HCT116 (cell line): Measurements from ENCODE around the gene ARL8B. TPM values are rescaled to one million over a fixed set of nuclear protein-coding genes. Genes with fewer than 3 reads are reported as not detected.

Source experiments
- ATAC-seq: fragments of 200-7000 bp; cut with Tn5 transposase; 2 replicates; pipeline ENCODE4 v1.9.1; 2020; ENCODE audit warnings: mild to moderate bottlenecking, moderate library complexity
- BruUV-seq: library from RNA; stranded (reverse); fragments of 400-500 nt; replicated peaks from 2 replicates; lab custom pipeline; 2021; lab: Mats Ljungman, UMichigan
- CTCF ChIA-PET: fragments of 300-600 bp; sonication (Branson Sonifier 250); formaldehyde crosslinking; loops from one replicate; lab custom pipeline; 2021; ENCODE audit warnings: antibody characterized with exemption; lab: Charles Lee
- POLR2A ChIA-PET: fragments of 300-600, 350-600 bp; sonication (Branson Sonifier 250); formaldehyde crosslinking; loops from one replicate; lab custom pipeline; 2021; ENCODE audit warnings: antibody characterized with exemption; lab: Charles Lee
- RAD21 ChIA-PET, 2 experiments: fragments of 300-600 bp; sonication (Branson Sonifier 250); formaldehyde crosslinking; loops; one replicate each; lab custom pipeline; 2023; ENCODE audit warnings: low total read pairs in 2 of 2; ENCODE audit not compliant: uncharacterized antibody in 2 of 2, unreplicated experiment in 2 of 2, low non-redundant PET in 1 of 2; lab: Charles Lee
- DNase-seq: peaks from one replicate; pipeline ENCODE4 v3.0.0-alpha.2; 2010; ENCODE audit warnings: low read depth, low spot score
- H2AFZ ChIP-seq: fragments of 200-600 bp; shearing (Covaris generic), sonication (generic); 2 replicates; pipeline ENCODE4 v1.6.1; 2017; ENCODE audit warnings: low read depth, mixed run types, mixed read lengths, antibody characterized with exemption, low read length; ENCODE audit not compliant: poor library complexity, severe bottlenecking
- H3K27ac ChIP-seq: 2 replicates; pipeline ENCODE4 v1.5.1; 2012; ENCODE audit warnings: low read depth, low read length
- H3K27me3 ChIP-seq: fragments of 200-600 bp; sonication (generic); 2 replicates; pipeline ENCODE4 v1.6.1; 2016; ENCODE audit warnings: mixed run types, low read length, mixed read lengths; ENCODE audit not compliant: insufficient read depth
- H3K36me3 ChIP-seq, 2 experiments: fragments of 200-500 bp in 1 of 2; fragments of 200-600 bp in 1 of 2; sonication (Bioruptor generic) in 1 of 2; sonication (generic) in 1 of 2; 2 replicates each; pipeline versions ENCODE4 v1.5.1 to v1.6.1; 2014 to 2016; ENCODE audit warnings: low read length in 2 of 2, inconsistent platforms in 1 of 2, mixed read lengths in 1 of 2, mixed run types in 1 of 2; ENCODE audit not compliant: insufficient read depth in 2 of 2, control insufficient read depth in 1 of 2
- H3K4me1 ChIP-seq, 2 experiments: fragments of 200-600 bp in 1 of 2; sonication (generic) in 1 of 2; 2 replicates each; pipeline versions ENCODE4 v1.5.1 to v1.6.1; 2012 to 2017; ENCODE audit warnings: low read length in 2 of 2, inconsistent platforms in 1 of 2, mild to moderate bottlenecking in 1 of 2, mixed read lengths in 1 of 2, mixed run types in 1 of 2, moderate library complexity in 1 of 2; ENCODE audit not compliant: insufficient read depth in 2 of 2, control insufficient read depth in 1 of 2
- H3K4me2 ChIP-seq: fragments of 200-600 bp; sonication (generic); 2 replicates; pipeline ENCODE4 v1.6.1; 2017; ENCODE audit warnings: mixed run types, low read length, mixed read lengths
- H3K4me3 ChIP-seq, 2 experiments: fragments of 200-600 bp in 1 of 2; sonication (generic) in 1 of 2; replicated peaks in 1 of 2; 2 replicates each; pipeline ENCODE4 v1.5.1; 2011 to 2016; ENCODE audit warnings: low read length in 2 of 2, control low read depth in 1 of 2, low read depth in 1 of 2, mild to moderate bottlenecking in 1 of 2, mixed read lengths in 1 of 2, mixed run types in 1 of 2
- H3K79me2 ChIP-seq: fragments of 200-600 bp; sonication (generic); 2 replicates; pipeline ENCODE4 v1.6.1; 2017; ENCODE audit warnings: mild to moderate bottlenecking, mixed run types, low read length, moderate library complexity, mixed read lengths; ENCODE audit not compliant: insufficient read depth
- H3K9ac ChIP-seq: fragments of 200-600 bp; sonication (generic); 2 replicates; pipeline ENCODE4 v1.6.1; 2016; ENCODE audit warnings: low read length, mixed read lengths
- H3K9me2 ChIP-seq: fragments of 200-600 bp; sonication (generic), shearing (Covaris generic); 2 replicates; pipeline ENCODE4 v1.6.1; 2017; ENCODE audit warnings: mixed run types, mild to moderate bottlenecking, moderate library complexity; ENCODE audit not compliant: insufficient read depth
- H3K9me3 ChIP-seq, 2 experiments: fragments of 200-500 bp in 1 of 2; fragments of 200-600 bp in 1 of 2; sonication (Bioruptor generic) in 1 of 2; sonication (generic) in 1 of 2; 2 replicates each; pipeline ENCODE4 v1.6.1; 2014 to 2017; ENCODE audit warnings: low read length in 2 of 2, mixed read lengths in 2 of 2, inconsistent platforms in 1 of 2, low read depth in 1 of 2, mild to moderate bottlenecking in 1 of 2, mixed run types in 1 of 2, moderate library complexity in 1 of 2; ENCODE audit not compliant: control insufficient read depth in 1 of 2, insufficient read depth in 1 of 2
- H4K20me1 ChIP-seq: fragments of 200-600 bp; sonication (generic), shearing (Covaris generic); 2 replicates; pipeline ENCODE4 v1.6.1; 2017; ENCODE audit warnings: mixed run types, mild to moderate bottlenecking, moderate library complexity; ENCODE audit not compliant: insufficient read depth
- ATF3 ChIP-seq: IDR thresholded peaks from 2 replicates; pipeline ENCODE4 v1.6.1; 2012
- EZH2 ChIP-seq: fragments of 200-600 bp; sonication (generic); IDR thresholded peaks from 2 replicates; pipeline ENCODE4 v1.6.1; 2017; ENCODE audit warnings: antibody characterized with exemption, mixed run types
- EZH2phosphoT487 ChIP-seq: fragments of 200-600 bp; IDR thresholded peaks from 2 replicates; pipeline ENCODE4 v1.6.1; 2018; ENCODE audit warnings: antibody characterized with exemption, borderline replicate concordance
- FOSL1 ChIP-seq: IDR thresholded peaks from 2 replicates; pipeline ENCODE4 v1.6.1; 2012; ENCODE audit warnings: low read depth
- MAX ChIP-seq: IDR thresholded peaks from 2 replicates; pipeline ENCODE4 v1.6.1; 2012
- REST ChIP-seq: IDR thresholded peaks from 2 replicates; pipeline ENCODE4 v1.6.1; 2012; ENCODE audit warnings: low read depth
- SIN3A ChIP-seq: IDR thresholded peaks from 2 replicates; pipeline ENCODE4 v1.6.1; 2012; ENCODE audit warnings: low read depth
- TCF7L2 ChIP-seq: IDR thresholded peaks from 2 replicates; pipeline ENCODE4 v1.7.0; 2011; ENCODE audit warnings: borderline replicate concordance, inconsistent platforms; ENCODE audit not compliant: insufficient read depth, insufficient read length; ENCODE audit errors: extremely low read depth
- YY1 ChIP-seq: IDR thresholded peaks from 2 replicates; pipeline ENCODE4 v1.6.1; 2011; ENCODE audit warnings: low read length, low read depth, moderate library complexity, mild to moderate bottlenecking; ENCODE audit not compliant: insufficient replicate concordance; ENCODE audit errors: extremely low read depth
- ZNF274 ChIP-seq: fragments of 200-500 bp; sonication (Bioruptor generic); IDR thresholded peaks from 2 replicates; pipeline ENCODE4 v1.6.1; 2014; ENCODE audit warnings: mild to moderate bottlenecking, low read depth, low read length, inconsistent platforms
- intact Hi-C: fragments of 100-400 bp; cut with micrococcal nuclease; formaldehyde crosslinking; loops from 2 replicates; pipeline ENCODE4 v1.10.0; 2022
- total RNA-seq: library from RNA; stranded (reverse); gene quantifications from one replicate; pipeline ENCODE4 v1.2.1, GENCODE V29; 2021; ENCODE audit not compliant: unreplicated experiment

Gene ARL8B
- total RNA-seq, 1 experiment from 2014 or later, result 38.1 TPM

- Histone ChIP-seq H3K36me3 (no peaks in the 10 kb centered on the region), H3K9ac (no peak overlapping the region), H2AFZ (no peak overlapping the region), H3K4me2 (no peak overlapping the region), H3K79me2 (peaks cover 89% of the 10 kb centered on the region), H3K27ac (no peak overlapping the region), H3K4me1 (no peaks in the 10 kb centered on the region), H3K9me2 (no peaks in the 10 kb centered on the region), H3K4me3 (no peak overlapping the region), H3K9me3 (no peaks in the 10 kb centered on the region), H4K20me1 (peaks cover 11% of the 10 kb centered on the region), H3K27me3 (no peaks in the 10 kb centered on the region)
- no peak for ATAC-seq
- TF ChIP-seq ATF3 (no peak), REST (no peak), YY1 (no peak), TCF7L2 (no peak), FOSL1 (no peak), EZH2phosphoT487 (no peak), ZNF274 (no peak), EZH2 (no peak), MAX (no peak), SIN3A (no peak)
- DNase-seq, result no peak
- intact Hi-C loops, result no loop called here
- ChIA-PET POLR2A (no interaction called here), RAD21 (no interaction called here), CTCF (no interaction called here)
- no TSS peak for BruUV-seq
Measured at GRCh38 chr3:5151586-5151985, 29.5 kb downstream of the ARL8B start.
